A172 (cell line): ENCODE measurements around the gene ENOPH1. TPM values are rescaled to one million over a fixed set of nuclear protein-coding genes. Genes with fewer than 3 reads are reported as not detected.

Experiments
- DNase-seq: peaks from one replicate; pipeline ENCODE4 v3.0.0-alpha.2; 2015; ENCODE audit warnings: low spot score
- total RNA-seq: library from RNA; depleted of rRNA; stranded (reverse); fragments of >200 nt; shearing (Covaris generic); gene quantifications from 2 replicates; pipeline ENCODE4 v1.2.3, GENCODE V29; 2014; rRNA removed

ENOPH1 gene
- total RNA-seq, 1 experiment from 2014 or later: 77.5 TPM

- no peak for DNase-seq
Measured at GRCh38 chr4:82508806-82509428, 78.5 kb downstream of the ENOPH1 start.

GRCh38 chr4:82510216-82510615 lies 79.8 kb downstream of the ENOPH1 start:
- DNase-seq: no peak

Other genes with a start within 250 kb of the ENOPH1 start
- gene HNRNPD, start 56.6 kb upstream of the ENOPH1 start, total RNA-seq: 47.4 and 59.4 TPM in 2 replicates
- 433 and 473 TPM in 2 replicates for gene HNRNPDL, start 128 bp upstream of the ENOPH1 start, total RNA-seq
- 2.5 and 3.2 TPM in 2 replicates for gene TMEM150C, start 131.4 kb downstream of the ENOPH1 start, total RNA-seq